GM21576 (cell line): ENCODE data around the gene LDB2.
"Not testable (repeated sequence)": the region's sequence is repeated elsewhere in the genome, so short reads cannot be mapped to it uniquely, and the experiment has no call there.

ENCODE experiments used
- ATAC-seq: cut with Tn5 transposase; IDR thresholded peaks from one replicate; pipeline ENCODE4 v1.9.1; 2021; ENCODE audit warnings: mild to moderate bottlenecking, moderate library complexity; ENCODE audit not compliant: unreplicated experiment

LDB2 gene

DNA sequence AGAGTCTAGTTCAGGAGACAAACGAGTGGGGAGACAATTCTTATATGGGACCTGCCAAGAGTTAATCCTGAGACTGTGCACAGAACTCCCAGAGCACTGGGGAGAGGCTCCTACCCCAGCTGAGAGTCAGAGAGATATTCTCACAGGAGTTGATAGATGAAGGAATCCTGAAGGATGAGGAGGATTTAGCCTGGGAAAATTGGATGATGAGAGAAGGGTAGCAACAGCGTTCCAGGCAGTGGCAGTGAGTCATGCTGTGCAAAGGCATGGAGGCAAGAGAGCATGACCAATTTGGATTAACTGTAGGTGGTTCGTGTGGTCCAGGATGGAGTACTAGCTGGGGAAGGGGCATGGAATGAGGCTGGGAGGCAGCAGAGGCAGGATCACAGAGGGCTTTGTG lies 318.6 kb downstream of the LDB2 start:
- no peak for ATAC-seq

DNA sequence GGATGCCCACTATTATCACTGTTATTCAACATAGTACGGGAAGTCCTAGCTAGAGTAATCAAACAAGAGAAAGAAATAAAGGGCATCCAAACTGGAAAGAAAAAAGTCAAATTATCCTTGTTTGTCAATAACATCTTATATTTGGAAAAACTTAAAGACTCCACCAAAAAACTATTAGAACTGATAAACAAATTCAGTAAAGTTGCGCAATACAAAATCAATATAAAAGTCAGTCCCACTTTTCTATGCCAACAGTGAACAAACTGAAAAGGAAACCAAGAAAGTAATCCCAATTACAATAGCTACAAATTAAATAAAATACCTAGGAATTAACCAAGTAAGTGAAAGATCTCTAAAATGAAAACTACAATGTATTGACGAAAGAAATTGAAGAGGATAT lies 321.3 kb downstream of the LDB2 start:
- ATAC-seq: no peak

DNA sequence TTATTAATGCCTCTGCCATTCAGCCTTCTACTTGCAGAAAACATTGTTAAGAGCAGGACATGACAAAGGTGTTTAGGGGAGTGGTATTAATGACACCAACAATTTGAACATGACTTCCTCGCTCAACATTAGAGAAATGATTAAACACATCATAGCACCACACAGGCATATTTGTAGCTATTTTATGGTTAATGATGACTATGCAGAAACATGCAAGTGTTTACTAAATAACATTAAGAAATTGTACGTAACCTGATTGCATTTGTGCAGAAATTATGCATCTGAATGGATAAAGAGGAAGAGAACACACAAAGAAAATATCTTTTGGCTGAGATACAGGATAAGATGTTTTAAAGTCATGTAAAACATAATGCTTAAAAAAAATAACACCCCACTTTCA lies 323.5 kb downstream of the LDB2 start:
- no peak for ATAC-seq

DNA sequence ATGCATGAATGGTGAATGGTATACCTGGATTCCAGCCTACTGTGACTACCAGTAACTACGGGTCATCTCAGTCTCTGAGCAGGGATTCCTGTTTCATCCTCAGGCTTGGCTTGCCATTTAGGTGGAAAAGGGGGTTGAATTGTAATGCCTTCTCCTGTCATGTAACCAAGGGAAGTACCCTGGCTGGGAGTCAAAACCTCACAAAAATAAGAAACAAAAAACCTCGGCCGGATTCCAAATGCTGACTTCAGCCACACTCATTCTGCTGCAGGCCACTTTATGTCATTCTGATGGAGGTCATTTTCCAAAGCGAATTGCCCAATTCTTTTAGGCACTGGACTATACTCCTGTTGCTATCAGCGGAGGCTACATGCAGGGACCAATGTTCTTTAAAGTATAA lies 324.7 kb downstream of the LDB2 start:
- ATAC-seq: no peak

DNA sequence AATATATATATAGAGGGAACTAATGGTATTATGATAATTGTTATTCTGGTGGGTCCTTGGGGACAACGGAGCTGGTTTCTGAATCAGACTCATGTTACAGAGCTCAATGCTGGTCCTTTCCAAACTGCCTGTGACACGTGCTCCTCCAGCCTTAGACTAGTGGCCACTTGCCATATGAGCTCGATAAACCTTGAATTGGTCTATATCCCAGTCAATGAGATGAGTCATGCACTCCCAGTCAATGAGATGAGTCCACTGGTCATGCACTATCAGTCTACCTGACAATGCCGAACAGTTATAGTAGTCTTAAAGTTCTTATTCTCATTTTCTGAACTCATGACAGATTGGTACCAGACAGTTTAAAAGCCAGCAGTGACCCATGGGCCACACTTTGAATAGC lies 325.2 kb downstream of the LDB2 start:
- ATAC-seq: no peak

DNA sequence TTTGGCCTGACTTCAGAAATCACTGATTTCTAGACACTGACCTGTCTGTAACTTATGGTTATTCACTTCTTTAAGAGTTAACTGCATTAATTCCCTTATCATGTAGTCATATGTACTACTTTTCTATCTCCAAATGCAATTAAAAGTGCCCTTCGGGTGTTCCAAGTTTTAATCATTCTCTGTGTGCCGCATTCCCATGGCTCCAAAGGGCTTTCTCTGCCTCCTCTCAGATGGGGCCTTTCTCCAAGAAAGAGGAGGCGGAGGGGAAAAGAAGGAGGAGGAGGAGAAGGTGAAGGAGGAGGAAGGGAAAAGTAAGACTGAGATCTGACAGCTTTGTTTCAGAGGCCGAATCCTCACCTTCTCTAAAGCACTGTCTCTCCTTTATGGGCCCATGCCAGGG lies 325.8 kb downstream of the LDB2 start:
- ATAC-seq: no peak

DNA sequence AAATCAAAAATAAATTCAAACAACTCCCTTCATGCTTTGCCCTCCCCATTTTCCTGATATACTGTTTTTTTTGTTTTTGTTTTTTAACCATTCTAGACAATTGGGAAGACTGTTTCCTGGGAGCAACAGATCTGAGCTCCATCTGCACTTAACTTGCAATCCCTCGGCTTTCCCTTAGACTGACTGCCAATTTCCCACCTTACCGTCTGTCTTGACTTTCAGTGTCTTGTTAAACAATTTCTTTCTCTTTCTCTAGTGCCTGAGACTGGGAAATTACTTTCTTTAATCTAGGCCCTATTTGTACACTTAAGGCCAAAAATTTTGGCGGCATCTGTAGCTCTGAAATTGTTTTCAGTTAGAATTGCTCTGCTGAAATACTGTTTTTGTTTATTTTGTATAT lies 326.3 kb downstream of the LDB2 start:
- no peak for ATAC-seq

DNA sequence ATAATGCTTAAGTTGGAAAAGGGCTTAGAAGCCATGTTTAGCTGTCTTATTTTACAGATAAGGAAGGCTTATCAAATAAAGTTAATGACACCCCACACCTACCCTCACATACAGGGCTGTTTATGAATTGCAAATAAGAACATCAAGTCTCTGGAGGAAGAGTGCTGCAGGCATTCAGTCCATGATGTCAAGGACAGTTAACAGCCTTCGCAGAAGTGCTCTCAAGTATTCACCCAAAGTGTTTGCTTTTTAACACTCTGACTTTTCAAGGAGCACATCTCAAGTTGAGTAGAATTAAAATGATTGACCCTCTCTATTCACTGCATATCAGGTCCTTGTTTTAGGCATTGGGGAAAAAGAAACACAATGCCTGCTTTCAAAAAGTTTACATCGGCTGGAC lies 328.7 kb downstream of the LDB2 start:
- no peak for ATAC-seq

DNA sequence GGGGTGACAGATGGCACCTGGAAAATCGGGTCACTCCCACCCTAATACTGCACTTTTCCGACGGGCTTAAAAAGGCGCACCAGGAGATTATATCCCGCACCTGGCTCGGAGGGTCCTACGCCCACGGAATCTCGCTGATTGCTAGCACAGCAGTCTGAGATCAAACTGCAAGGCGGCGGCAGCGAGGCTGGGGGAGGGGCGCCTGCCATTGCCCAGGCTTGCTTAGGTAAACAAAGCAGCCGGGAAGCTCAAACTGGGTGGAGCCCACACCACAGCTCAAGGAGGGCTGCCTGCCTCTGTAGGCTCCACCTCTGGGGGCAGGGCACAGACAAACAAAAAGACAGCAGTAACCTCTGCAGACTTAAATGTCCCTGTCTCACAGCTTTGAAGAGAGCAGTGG lies 341.1 kb downstream of the LDB2 start:
- ATAC-seq: not testable (repeated sequence)

DNA sequence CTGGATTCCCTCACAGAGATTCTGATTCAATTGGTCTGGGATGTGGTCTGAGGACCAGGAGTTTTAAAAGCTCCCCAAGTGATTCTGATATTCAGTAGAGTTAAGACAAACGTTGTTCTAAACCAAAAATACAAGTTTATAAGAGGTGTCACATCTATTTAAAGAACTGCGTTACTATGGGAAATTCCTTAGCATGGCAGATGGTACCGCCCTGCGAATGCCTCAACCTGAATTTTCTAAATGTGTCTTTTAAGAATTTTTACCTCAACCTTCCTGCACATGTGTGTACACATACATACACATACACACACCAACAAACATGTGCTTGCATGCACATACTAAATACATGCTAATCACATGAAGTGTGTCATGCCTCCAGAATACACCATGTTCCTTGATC lies 343.3 kb downstream of the LDB2 start:
- no peak for ATAC-seq

DNA sequence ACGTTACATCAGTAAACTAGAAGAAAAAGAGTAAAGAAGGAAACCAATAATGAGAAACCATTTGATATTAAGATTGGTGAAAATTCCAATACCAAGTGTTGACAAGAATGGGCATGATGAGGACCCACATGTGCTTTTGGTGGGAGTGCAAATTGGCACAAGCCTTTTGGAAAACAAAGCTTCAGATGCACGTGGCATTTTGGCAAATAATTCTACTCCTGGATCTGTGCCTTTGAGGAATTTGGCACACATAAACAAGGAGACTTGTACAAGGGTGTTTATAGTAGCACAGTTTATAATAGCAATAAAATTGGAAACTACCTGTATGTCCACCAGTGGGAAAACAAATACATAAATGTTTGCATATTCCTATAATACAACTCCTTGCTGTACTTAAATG lies 347.9 kb downstream of the LDB2 start:
- no peak for ATAC-seq

DNA sequence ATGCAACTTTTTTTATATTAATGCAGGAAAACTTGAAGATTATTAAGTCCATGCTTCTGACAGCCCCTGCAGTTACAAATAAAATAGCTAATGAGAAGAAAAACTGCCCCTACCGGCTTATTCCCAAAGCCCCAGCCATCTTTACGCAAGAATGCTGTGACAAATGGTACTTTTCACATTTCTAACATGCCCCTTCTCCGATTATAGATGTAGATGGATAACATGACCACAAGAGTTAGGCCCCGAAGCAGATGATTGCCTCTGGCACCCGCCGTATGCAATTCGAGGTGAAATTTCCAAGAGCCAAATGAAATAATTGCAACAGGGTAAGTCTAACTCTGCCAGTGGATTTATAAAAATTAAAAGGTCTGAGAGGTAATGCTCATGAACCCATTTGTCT lies 352.8 kb downstream of the LDB2 start:
- no peak for ATAC-seq

DNA sequence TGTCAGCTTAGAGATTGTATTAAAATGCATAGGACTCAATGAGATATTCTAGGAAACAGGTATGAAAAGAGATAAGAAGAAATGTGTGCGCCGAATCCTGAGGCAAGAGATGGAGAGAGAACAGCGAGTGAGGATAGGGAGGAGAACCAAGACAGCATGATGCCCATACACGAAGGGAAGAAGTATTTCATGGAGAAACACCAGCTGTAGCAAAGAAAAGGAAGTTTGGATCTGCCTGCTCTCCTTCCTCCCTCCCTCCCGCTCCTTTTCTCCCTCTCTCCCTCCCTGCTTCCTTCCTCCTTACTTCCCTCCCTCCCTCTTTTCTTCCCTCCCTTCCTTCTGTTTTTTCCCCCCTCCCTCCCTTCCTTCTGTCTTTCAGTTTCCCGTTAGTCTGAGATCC lies 353.6 kb downstream of the LDB2 start:
- ATAC-seq: no peak

DNA sequence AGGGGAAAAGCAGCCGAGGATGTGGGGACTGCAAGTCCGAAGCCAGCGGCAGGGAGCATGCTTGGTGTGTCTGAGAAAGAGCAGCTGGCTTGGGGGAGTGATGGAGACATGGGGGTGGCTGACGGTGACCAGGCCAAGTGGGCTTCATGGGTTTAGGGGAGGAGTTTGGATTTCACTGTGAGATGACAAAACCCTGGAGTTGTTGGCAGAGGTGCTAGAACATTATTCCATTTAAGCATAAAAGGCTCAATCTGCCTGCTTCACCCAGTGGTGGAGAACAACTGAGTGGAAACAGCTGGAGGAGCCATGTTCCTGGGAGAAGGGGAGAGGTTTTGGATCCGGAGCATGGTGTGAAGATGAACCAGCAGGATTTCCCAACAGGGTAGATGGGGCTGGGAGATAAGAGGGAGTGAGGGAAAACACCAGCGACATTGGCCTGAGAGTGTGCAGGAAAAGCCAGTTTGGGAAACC lies 354.2 kb downstream of the LDB2 start:
- ATAC-seq: no peak

DNA sequence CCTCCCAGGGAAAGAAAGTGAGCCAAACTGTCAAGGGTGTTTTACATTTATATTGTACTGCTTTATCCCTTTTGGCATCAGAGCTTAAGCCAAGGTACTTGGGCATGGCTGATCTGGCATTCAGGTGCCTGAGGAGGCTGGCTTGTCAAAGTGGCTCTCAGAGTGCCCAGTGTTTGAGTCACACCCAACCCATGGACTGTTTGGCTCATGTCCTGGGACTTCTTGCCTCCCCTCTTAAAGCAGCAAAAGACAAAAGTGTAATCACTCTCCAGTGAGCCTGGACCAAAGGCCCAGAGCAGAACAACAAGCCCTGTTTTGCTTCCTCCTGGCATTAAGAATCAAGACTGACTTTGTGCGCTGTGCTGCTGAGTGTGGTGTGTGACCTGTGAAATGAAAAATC lies 360.5 kb downstream of the LDB2 start:
- no peak for ATAC-seq

DNA sequence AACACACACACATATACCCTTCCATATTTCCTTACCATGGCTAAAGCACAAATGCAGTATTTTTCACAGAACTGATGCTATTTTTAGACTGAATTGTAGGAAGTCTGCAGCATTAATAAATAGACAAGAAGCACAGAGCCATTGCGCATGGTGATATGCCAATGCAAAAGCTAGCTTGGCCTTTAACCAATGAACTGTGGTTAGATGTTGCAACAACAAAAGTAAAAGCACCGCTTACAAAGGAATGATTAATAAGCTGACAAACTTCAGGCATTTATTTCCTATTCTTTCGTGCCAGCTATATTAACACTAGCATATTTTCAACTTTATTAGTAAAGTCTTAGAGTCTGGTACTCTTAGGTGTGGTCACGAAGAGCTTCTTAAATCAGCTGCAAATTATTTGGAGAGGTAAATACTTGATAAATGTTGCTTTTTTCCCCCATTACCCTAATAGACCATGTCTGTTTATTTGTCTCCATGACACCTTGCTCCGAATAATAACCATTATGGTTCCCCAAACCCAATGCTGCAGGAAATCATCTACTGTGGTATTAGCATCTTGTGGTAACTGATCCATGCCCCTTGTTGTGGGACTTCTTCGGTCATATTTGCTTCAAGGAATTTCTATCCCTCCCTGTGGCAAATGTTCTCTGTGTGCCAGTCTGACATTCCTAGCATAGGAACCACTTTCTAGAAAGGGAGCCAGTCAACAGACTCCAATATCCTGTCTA lies 366.0 kb downstream of the LDB2 start:
- no peak for ATAC-seq

DNA sequence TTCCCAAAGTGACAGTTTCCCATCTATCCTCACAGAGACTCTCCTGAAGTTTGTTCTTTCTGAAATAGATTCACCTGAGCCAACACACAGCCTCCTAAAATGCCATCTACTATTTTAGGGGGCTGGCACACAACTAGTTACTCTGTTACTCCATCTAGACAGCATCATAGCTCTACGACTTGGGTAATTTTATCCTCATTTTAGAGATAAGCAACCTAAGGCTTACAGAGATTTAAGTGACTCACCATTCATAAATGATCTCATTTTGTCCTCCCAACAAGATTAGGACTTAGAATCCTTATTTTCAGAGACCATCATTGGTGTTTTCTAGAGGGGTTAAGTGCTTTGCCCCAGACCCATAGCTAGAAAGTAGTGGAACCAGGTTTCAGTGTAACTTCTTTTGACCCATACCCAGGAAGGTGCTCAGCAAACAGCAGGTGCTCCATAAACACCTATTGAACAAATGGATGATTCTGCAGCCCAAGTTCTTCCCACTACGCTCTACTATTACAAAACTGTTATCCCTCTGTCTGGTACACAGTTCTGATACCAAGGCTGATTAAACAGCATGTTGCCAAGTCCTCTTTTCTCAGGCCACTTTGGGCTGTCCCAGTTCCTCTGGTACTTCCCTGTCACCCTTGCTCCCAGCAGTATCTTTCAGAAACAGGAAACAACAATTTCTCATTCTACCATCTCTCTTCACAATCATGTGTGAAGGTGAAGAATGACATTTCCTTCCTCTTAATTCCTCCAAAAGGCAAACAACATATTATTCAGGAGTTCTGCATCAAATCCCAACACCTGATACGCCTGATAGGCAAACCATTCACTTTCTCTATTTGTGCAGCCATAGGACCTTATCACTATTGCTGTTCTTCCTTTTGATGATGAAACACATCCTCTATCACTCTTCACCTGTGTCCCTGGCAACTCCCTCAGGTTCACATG lies 367.5 kb downstream of the LDB2 start:
- ATAC-seq: no peak

DNA sequence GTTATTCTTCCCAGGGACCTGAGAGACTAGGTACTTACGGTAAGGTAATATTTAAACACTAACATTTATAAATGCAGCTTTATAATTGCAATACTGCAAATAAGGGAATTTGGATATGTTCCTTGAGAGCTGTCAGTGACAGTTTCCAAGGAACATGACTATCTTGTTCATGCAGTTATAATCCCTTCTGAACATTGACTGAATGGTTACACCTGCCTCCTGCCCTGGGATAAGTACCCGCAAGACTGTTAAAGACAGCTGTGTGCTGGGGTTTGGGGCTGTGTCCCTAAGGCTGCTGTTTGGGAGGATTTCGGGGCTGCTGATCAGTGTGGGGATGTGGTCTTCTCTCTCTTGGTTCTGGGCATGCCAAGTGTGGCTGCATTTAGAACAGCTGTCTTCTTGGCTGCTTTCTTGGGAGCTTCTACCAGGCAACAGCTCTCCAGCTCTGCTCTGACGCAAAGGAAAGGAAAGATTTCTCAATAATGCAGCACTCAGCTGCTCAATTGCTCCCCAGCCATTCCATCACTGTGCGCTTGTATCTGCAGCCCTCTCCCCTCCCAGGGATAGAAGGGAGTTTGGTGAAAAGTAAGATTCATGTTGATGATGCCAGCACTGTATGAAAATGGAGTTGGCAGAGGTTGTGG lies 373.4 kb downstream of the LDB2 start:
- no peak for ATAC-seq

DNA sequence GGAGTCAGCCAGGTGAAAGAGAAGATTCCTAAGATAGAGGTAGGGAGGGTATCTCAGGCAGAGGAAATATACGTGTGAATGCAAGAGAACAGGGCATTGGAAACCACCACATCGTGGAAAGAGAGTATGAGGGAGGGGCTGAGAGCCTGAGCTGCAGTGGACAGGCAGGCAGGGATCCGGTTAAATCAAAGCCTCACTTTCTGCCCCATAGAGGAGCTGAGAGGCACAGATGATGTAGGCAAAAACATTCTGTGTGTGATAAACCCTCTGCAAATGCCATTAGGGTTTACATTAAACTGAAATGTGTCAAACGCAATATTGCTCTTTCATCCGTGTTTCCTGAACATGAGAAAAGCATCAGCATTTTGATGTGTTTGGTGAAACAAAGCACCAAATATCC lies 374.0 kb downstream of the LDB2 start:
- ATAC-seq: no peak

DNA sequence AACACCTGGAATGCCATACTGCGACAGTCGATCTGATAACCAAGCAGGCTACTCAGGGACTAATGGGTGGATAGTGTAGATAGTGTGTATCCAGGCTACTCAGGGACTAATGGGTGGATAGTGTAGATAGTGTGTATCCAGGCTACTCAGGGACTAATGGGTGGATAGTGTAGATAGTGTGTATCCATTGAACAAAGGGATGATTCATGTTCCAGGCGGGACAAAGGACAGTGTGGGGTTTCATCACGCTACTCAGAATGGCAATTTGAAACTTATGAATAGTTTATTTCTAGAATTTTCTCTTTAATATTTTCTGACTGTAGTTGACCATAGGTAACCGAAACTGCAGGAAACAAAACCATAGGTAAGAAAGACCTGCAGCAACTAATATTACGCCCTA lies 374.9 kb downstream of the LDB2 start:
- not testable (repeated sequence) for ATAC-seq

DNA sequence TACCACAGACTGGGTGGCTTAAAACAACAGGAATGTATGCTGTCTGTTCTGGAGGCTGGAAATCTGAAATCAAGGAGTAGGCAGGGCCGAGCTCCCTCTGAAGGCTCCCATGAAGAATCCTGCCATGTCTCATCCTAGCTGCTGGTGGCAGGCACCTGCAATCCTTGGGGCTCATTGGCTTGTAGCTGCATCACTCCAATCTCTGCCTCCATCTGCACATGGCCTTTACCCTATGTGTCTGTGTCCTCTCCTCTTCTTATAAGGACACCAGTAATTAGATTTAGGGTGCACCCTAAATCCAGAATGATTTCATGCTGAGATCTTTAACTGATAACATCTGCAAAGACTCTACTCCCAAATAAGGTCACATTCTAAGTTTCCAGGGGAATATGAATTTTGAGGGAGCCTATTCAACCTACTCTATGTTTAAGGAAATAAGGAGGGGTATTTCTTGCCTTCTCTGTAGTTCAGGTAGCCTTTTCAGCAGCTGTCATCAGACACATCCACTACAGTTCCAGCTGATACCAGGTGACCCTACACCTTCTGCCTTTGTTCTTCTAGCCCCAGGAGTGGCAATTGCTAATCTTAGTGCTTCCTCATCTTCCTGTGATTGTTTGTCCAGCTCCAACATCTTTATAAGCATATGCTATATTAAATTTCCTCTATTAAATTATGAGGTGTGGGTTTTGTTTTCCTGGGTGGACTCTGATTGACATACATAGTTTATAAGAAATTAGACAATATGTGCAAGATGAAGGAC lies 377.1 kb downstream of the LDB2 start:
- no peak for ATAC-seq
